GM18505 (cell line): ENCODE results near the gene PALLD.

Source experiments
- ATAC-seq: cut with Tn5 transposase; IDR thresholded peaks from one replicate; pipeline ENCODE4 v1.9.1; 2021; ENCODE audit not compliant: unreplicated experiment
- POLR2A ChIP-seq: IDR thresholded peaks from 4 replicates; pipeline ENCODE4 v1.6.1; 2011; ENCODE audit warnings: borderline replicate concordance; ENCODE audit not compliant: insufficient read depth, insufficient read length; ENCODE audit errors: extremely low read depth

Gene PALLD

DNA sequence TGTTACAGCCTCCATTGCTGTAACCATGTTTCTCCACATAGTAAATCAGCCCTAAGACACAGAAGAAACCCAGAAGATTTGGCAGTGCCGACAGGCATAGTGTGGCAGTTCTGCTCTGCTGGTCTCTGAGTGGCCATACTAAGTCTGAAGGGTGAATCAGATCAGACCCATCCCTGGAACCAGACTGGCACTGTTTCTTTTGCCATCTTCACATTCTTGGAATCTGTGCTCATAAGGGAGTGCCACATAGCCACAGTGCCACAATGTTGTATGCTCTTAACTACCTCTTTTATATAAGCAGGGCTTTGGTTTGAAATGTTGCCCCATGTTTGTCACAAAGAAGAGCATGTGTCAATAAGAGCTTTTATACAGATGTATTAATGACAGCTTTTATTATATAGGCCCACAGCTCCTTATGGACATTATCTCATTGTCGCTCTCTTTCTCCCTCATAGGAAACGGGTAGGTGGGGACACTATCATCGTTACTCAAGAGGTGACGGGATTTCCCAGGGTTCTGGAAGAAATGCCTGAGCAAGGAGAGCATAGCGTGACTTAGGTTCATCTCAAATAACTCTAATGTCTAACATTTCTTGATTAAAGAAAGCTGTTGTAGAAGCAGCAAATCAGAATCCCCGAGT is 385.0 kb downstream of the PALLD start:
- no peak for TF ChIP-seq POLR2A
- ATAC-seq, result peak; percentile 4

DNA sequence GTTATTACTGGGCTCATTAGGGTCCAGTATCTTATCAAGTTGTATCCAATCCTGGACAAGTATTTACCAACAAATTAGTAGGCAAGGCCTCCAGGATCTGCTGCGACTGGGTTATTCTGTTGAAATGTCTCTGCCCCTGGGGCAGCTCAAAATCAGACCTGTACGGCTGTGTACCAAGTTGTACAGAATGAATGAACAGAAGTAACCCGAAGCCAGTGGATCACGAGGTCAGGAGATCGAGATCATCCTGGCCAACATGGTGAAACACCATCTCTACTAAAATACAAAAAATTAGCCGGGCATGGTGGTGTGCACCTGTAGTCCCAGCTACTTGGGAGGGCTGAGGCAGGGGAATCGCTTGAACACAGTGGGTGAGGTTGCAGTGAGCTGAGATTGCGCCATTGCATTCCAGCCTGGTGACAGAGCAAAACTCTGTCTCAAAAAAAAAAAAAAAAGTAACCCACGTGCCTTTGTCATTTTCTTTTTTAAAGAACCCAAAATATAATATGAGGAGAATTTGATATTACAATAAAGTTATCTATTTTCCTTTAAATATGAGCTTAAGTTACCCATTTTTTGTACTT is 385.9 kb downstream of the PALLD start:
- ATAC-seq, result no peak

DNA sequence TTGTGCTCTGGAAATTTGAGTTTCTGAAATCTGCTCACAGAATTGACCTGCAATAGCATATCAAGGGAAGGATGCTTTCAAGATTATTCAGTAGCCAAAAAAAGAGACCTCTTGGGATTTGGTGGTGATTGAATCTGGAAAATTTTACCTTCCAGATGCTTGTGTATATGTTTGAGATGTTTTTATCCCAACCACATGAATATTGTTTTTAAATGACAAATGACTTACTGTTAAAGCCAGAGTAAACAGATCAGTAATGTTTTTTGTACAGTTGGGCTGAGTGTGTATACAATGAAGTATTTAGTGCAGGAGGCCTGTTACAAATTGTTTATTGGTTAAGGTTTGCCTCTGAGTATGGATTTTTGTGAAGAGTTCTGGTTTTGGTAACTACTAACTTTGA is 386.7 kb downstream of the PALLD start:
- ATAC-seq, result no peak
- TF ChIP-seq POLR2A, result no peak

More for the DNA sequence above, 385.9 kb downstream of the PALLD start:
- TF ChIP-seq POLR2A, result no peak

DNA sequence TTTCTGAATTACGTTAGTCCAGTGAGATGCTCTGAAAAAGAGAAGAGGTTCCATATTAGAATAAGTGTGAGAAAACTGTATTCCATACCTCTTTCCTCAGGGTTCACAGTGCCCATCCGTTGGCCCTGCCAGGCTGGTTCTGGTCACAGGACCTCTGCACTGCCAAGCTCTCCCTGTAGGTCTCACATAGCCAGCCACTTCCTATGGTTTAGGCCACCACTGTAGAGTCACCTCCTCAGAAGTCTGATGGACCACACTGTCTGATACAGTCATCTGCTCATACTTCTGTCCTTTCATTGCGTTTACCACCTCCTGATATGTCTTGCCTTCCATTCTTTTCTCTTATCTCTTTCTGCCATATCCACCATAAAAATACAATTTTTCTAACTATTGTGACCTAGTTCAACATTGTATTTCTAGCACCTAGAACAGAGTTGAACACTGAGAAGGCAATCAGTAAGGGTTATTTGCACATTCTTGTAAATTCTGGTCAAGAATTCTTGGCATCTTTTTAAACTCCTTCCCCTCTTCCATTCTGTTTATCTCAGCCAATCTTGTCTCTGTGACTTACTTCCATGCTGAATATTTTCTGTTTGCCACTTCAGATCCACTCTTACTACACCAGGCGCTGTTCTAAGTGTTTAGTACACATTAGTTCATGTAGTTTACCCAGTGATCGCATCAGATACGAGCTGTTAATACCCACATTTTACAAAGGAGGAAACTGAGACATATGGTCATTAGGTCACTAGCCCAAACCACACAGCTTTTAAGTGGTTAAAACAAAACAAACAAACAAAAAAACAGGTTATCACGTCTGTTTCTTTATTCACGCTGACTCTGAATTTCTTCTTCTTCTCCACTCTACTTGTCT is 387.6 kb downstream of the PALLD start:
- no peak for ATAC-seq

DNA sequence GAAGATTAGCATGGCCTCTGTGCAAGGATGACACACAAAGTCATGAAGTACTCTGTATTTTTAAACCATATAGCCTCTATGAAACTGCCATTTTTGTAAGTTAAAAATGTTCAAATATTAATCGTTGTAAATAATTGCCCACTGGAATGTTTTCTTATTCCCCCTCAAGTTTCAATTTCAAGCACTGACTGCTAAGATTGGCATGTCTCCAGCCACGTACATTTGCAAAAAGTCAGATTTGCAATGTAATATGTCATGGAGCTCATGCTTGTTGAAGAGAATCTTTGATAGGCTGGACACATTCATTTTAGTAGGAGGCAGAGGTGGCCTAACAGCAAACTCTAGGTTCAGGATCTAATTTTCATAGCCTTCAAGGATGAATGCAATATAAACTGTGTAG is 388.5 kb downstream of the PALLD start:
- TF ChIP-seq POLR2A, result no peak
- ATAC-seq, result no peak

More for the DNA sequence above, 387.6 kb downstream of the PALLD start:
- TF ChIP-seq POLR2A, result no peak

DNA sequence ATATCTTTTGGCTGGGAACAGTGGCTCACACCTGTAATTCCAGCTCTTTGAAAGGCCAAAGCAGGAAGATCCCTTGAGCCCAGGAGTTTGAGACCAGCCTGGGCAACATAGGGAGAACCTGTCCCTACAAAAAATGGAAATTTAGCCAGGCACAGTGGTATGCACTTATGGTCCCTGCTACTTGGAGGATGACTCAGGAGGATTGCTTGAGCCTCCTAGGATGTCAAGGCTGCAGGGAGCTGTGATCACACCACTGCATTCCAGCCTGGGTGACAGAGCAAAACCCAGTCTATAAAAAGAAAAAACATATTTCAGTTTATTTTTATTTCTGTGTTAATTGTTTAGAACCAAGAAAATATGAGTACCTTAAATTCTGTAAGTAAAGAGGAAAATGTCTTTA is 389.5 kb downstream of the PALLD start:
- ATAC-seq, result no peak
- no peak for TF ChIP-seq POLR2A

DNA sequence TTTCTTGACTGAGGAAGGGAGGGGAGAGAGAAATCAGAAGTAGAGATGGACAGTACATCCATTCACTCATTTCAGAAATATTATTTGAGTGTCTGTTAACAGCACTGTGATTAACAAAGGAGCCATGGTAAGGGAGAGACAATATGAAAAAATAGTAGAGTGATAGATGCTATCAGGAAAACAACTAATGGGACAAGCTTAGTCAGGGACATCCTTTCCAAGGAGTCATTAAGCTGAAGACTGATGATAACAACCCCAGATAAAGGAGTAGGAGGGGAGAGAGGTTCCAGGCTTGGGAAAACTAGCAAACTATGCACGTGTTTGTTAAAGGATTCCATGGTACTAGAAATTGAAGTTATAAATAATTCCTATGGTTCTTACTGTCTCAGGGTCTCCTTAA is 391.0 kb downstream of the PALLD start:
- no peak for ATAC-seq
- no peak for TF ChIP-seq POLR2A

DNA sequence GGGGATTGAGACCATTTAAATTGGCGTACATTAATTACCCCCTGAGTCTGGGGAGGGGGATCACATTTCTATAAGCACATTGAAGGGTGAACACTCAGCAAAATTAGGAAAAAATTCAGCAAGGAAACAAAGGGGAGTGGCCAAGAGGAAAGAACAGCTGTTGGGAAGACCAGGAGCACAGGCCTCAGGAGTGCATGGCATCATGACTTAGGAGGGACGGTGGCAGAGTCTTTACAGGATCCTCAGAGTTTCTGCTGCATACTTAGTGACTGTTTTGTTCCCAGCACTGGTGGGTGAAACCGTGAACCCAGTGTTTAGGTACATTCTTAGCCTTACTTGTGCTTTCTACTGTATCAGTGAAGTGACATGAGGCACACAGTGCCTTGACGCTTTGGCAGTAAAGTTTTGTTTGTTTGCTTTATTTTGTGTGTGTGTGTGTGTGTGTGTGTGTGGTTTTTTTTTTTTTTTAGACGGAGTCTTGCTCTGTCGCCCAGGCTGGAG is 391.9 kb downstream of the PALLD start:
- no peak for ATAC-seq
- no peak for TF ChIP-seq POLR2A

DNA sequence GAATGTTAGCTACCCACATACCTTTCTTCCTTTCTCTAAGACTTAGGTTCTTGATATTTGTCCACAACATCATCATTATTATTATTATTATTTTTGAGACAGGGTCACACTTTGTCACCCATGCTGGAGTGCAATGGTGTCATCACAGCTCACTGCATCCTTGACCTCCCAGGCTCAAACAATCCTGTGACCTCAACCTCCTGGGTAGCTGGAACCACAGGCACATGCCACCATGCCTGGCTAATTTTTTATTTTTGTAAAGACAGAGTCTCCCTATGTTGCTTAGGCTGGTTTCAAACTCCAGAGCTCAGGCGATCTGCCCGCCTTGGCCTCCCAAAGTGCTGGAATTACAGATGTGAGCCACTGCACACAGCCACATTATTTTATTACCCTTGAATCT is 394.2 kb downstream of the PALLD start:
- no peak for ATAC-seq
- TF ChIP-seq POLR2A, result no peak

DNA sequence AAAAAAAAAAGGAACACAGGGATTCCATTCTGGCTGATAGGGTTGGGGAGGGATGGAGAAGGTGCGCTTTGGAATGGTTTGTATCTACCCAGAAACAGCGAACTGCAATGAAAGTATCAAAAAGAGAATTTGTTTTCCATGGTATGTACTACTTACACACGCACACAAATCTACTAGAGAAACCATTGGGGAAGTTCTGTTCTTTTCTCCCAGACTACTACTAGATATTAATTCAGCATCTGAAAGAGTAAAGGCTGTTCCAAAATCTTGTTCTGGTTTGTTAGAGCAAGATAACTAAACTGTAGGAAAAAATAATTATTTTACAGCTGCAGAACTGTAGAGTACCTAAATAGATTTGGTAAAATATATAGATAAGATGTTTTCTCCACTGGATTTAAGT is 394.8 kb downstream of the PALLD start:
- ATAC-seq, result no peak
- no peak for TF ChIP-seq POLR2A

DNA sequence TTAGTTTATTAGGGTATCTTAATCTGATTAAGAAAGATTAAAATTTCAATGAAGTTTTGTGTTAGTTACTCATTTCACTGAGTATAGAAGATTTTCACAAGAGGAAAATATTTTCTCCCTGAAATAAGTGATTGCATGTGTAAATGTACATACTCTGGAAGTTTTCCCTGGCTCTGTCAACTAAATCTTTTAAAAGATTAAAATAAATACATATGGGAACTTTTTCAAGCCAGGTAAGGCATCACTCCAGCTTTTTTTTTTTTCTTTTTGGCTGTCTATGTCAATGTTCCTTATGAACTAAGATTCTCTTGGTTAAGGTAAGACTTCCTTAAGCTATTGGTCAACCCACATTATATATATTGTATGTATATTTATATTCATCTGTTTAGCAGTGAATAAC is 395.6 kb downstream of the PALLD start:
- no peak for ATAC-seq
- no peak for TF ChIP-seq POLR2A

DNA sequence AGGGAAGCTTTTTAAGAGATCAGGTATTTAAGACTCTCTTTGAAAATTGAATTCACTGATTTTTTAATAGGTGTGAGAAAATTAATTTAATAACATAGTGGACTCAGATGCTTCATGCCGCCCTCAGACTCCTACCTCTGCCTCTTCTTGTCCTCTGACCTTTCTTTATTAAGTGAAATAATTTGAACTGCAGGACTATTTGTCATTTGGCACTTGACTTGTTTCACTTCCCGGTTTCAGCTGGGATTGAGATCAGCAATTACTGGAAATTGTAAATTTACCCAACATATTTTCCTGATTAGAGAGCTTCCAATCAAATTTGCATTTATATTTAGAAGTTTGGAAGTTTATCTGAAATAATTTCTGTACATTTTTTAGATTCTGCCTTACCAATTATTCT is 396.4 kb downstream of the PALLD start:
- ATAC-seq, result no peak
- TF ChIP-seq POLR2A, result no peak

DNA sequence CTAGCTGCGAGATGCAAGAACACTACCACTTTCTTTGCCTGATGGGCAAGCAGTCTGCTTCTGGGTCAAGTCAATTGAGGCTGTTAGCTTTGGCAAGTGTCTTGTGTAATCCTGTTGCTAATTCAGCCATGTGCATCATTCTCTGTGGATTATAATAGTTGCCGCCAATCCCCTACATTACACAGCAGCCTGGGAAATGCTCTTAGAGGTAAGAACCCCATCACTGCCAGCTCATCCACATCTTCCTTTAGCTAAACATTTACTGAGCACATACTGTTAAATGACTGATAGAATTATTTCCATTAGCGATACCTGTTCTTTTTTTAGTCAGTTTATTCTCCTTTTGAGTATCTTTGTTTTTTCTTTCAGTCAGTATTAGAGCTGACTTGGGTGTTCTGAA is 397.0 kb downstream of the PALLD start:
- ATAC-seq, result no peak

DNA sequence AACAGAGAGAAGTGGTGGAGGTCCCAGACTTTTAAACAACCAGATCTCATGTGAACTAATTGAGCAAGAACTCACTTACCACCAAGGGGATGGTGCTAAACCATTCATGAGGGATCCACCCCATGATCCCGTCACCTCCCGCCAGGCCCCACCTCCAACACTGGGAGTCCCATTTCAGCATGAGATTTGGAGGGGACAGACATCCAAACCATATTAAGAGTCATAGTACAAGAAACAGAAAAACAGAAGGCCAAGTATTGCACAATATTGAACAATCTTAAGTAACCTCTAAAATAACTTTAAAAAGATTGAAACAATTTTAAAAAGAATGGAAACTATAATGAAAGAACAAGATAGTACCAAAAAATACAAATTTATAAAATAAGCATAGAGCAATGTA is 403.2 kb downstream of the PALLD start:
- no peak for TF ChIP-seq POLR2A
- ATAC-seq, result no peak

More for the DNA sequence above, 397.0 kb downstream of the PALLD start:
- no peak for TF ChIP-seq POLR2A

DNA sequence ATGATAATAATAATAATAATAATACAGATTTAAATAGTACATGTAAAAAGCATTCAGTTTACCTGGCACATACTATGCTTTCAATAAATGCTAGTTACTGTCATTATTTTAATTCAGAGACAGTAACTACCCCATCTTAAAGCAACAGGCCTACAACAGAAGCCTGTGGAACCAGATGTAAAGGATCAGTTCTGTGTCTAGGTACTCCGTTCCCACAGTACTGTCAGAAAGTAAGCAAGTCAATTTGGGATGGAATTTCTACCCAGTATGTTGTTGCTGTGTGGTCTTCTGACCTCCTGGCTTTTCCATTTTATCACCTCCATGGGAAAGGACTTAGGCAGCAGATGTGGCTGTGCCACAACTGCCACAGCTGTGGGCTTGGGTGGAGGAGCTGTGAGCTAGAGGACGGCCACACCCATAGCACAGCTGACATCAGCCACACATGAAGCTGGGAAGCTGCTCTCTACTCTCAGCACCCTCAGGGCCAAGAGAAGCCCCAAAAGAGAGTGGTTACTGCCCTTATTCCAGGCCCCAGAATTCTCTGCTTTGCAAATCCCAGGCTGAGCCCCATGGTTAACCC is 410.4 kb downstream of the PALLD start:
- TF ChIP-seq POLR2A, result no peak

More for the DNA sequence above, 410.4 kb downstream of the PALLD start:
- ATAC-seq, result no peak
